ENCODE results near the gene CASS4.

DNA sequence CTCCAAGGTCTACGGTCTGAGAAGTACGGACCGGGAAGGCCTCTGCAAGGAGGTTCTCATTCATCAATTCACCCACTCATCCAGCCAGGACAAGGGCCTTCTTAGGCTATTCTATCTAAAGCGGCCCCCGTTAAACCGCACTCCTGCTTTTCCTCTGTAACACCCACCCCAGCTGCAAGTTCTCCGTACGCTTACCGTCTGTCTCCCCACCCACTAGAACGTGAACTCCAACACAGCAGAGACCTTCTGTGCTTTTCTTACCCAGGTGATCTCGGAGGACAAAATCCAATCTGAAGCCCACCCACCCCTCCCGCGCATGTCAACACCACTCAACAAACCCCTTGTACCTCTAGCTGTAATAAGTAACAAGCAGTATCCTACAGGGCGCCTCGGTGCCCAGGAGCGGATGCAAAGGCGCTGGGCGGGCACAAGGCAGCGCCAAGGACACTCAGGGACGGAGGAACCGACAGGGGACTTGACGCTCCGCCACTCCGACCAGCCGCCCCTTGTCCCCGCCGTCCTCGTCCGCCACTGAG lies 20.4 kb upstream of the CASS4 start:
- TF ChIP-seq GATA3 (IDR thresholded peaks at IDR 0.05; ENCODE audit: low read depth, low read length) (no peak), GATA2 (IDR thresholded peaks at IDR 0.05; ENCODE audit: low read depth, low read length) (no peak)

Measured in SH-SY5Y (cell line).